HCT116 (cell line): ENCODE data around the gene HNF1B. TPM values are rescaled to one million over a fixed set of nuclear protein-coding genes. Genes with fewer than 3 reads are reported as not detected.
A peak's percentile ranks its signal among the peaks of the same experiment; 100 is the strongest.

Source experiments
- ATAC-seq: fragments of 200-7000 bp; cut with Tn5 transposase; 2 replicates; pipeline ENCODE4 v1.9.1; 2020; ENCODE audit warnings: mild to moderate bottlenecking, moderate library complexity
- BruUV-seq: library from RNA; stranded (reverse); fragments of 400-500 nt; replicated peaks from 2 replicates; lab custom pipeline; 2021; lab: Mats Ljungman, UMichigan
- CTCF ChIA-PET: fragments of 300-600 bp; sonication (Branson Sonifier 250); formaldehyde crosslinking; loops from one replicate; lab custom pipeline; 2021; ENCODE audit warnings: antibody characterized with exemption; lab: Charles Lee
- POLR2A ChIA-PET: fragments of 300-600, 350-600 bp; sonication (Branson Sonifier 250); formaldehyde crosslinking; loops from one replicate; lab custom pipeline; 2021; ENCODE audit warnings: antibody characterized with exemption; lab: Charles Lee
- RAD21 ChIA-PET, 2 experiments: fragments of 300-600 bp; sonication (Branson Sonifier 250); formaldehyde crosslinking; loops; one replicate each; lab custom pipeline; 2023; ENCODE audit warnings: low total read pairs in 2 of 2; ENCODE audit not compliant: uncharacterized antibody in 2 of 2, unreplicated experiment in 2 of 2, low non-redundant PET in 1 of 2; lab: Charles Lee
- DNase-seq: peaks from one replicate; pipeline ENCODE4 v3.0.0-alpha.2; 2010; ENCODE audit warnings: low read depth, low spot score
- H2AFZ ChIP-seq: fragments of 200-600 bp; shearing (Covaris generic), sonication (generic); 2 replicates; pipeline ENCODE4 v1.6.1; 2017; ENCODE audit warnings: low read depth, mixed run types, mixed read lengths, antibody characterized with exemption, low read length; ENCODE audit not compliant: poor library complexity, severe bottlenecking
- H3K27ac ChIP-seq: 2 replicates; pipeline ENCODE4 v1.5.1; 2012; ENCODE audit warnings: low read depth, low read length
- H3K27me3 ChIP-seq: fragments of 200-600 bp; sonication (generic); 2 replicates; pipeline ENCODE4 v1.6.1; 2016; ENCODE audit warnings: mixed run types, low read length, mixed read lengths; ENCODE audit not compliant: insufficient read depth
- H3K36me3 ChIP-seq, 2 experiments: fragments of 200-500 bp in 1 of 2; fragments of 200-600 bp in 1 of 2; sonication (Bioruptor generic) in 1 of 2; sonication (generic) in 1 of 2; 2 replicates each; pipeline versions ENCODE4 v1.5.1 to v1.6.1; 2014 to 2016; ENCODE audit warnings: low read length in 2 of 2, inconsistent platforms in 1 of 2, mixed read lengths in 1 of 2, mixed run types in 1 of 2; ENCODE audit not compliant: insufficient read depth in 2 of 2, control insufficient read depth in 1 of 2
- H3K4me1 ChIP-seq, 2 experiments: fragments of 200-600 bp in 1 of 2; sonication (generic) in 1 of 2; 2 replicates each; pipeline versions ENCODE4 v1.5.1 to v1.6.1; 2012 to 2017; ENCODE audit warnings: low read length in 2 of 2, inconsistent platforms in 1 of 2, mild to moderate bottlenecking in 1 of 2, mixed read lengths in 1 of 2, mixed run types in 1 of 2, moderate library complexity in 1 of 2; ENCODE audit not compliant: insufficient read depth in 2 of 2, control insufficient read depth in 1 of 2
- H3K4me2 ChIP-seq: fragments of 200-600 bp; sonication (generic); 2 replicates; pipeline ENCODE4 v1.6.1; 2017; ENCODE audit warnings: mixed run types, low read length, mixed read lengths
- H3K4me3 ChIP-seq, 2 experiments: fragments of 200-600 bp in 1 of 2; sonication (generic) in 1 of 2; replicated peaks in 1 of 2; 2 replicates each; pipeline ENCODE4 v1.5.1; 2011 to 2016; ENCODE audit warnings: low read length in 2 of 2, control low read depth in 1 of 2, low read depth in 1 of 2, mild to moderate bottlenecking in 1 of 2, mixed read lengths in 1 of 2, mixed run types in 1 of 2
- H3K79me2 ChIP-seq: fragments of 200-600 bp; sonication (generic); 2 replicates; pipeline ENCODE4 v1.6.1; 2017; ENCODE audit warnings: mild to moderate bottlenecking, mixed run types, low read length, moderate library complexity, mixed read lengths; ENCODE audit not compliant: insufficient read depth
- H3K9ac ChIP-seq: fragments of 200-600 bp; sonication (generic); 2 replicates; pipeline ENCODE4 v1.6.1; 2016; ENCODE audit warnings: low read length, mixed read lengths
- H3K9me2 ChIP-seq: fragments of 200-600 bp; sonication (generic), shearing (Covaris generic); 2 replicates; pipeline ENCODE4 v1.6.1; 2017; ENCODE audit warnings: mixed run types, mild to moderate bottlenecking, moderate library complexity; ENCODE audit not compliant: insufficient read depth
- H3K9me3 ChIP-seq, 2 experiments: fragments of 200-500 bp in 1 of 2; fragments of 200-600 bp in 1 of 2; sonication (Bioruptor generic) in 1 of 2; sonication (generic) in 1 of 2; 2 replicates each; pipeline ENCODE4 v1.6.1; 2014 to 2017; ENCODE audit warnings: low read length in 2 of 2, mixed read lengths in 2 of 2, inconsistent platforms in 1 of 2, low read depth in 1 of 2, mild to moderate bottlenecking in 1 of 2, mixed run types in 1 of 2, moderate library complexity in 1 of 2; ENCODE audit not compliant: control insufficient read depth in 1 of 2, insufficient read depth in 1 of 2
- H4K20me1 ChIP-seq: fragments of 200-600 bp; sonication (generic), shearing (Covaris generic); 2 replicates; pipeline ENCODE4 v1.6.1; 2017; ENCODE audit warnings: mixed run types, mild to moderate bottlenecking, moderate library complexity; ENCODE audit not compliant: insufficient read depth
- ATF3 ChIP-seq: IDR thresholded peaks from 2 replicates; pipeline ENCODE4 v1.6.1; 2012
- CBX3 ChIP-seq: IDR thresholded peaks from 2 replicates; pipeline ENCODE4 v1.6.1; 2012; ENCODE audit warnings: low read depth
- CEBPB ChIP-seq: IDR thresholded peaks from 2 replicates; pipeline ENCODE4 v1.6.1; 2012; ENCODE audit warnings: low read depth
- CTCF ChIP-seq, 3 experiments: fragments of 200-600 bp in 1 of 3; sonication (generic) in 1 of 3; IDR thresholded peaks in 2 of 3; conservative IDR thresholded peaks in 1 of 3; 2 replicates each; pipeline ENCODE4 v1.5.1; 2012 to 2017; ENCODE audit warnings: low read depth in 2 of 3, low read length in 2 of 3, antibody characterized with exemption in 1 of 3, borderline replicate concordance in 1 of 3, control low read depth in 1 of 3, mild to moderate bottlenecking in 1 of 3, mixed read lengths in 1 of 3, mixed run types in 1 of 3, moderate library complexity in 1 of 3; ENCODE audit not compliant: insufficient read depth in 1 of 3
- EGR1 ChIP-seq: IDR thresholded peaks from 2 replicates; pipeline ENCODE4 v1.6.1; 2012; ENCODE audit warnings: low read depth
- ELF1 ChIP-seq: IDR thresholded peaks from 2 replicates; pipeline ENCODE4 v1.6.1; 2012; ENCODE audit warnings: low read depth, borderline replicate concordance
- EZH2phosphoT487 ChIP-seq: fragments of 200-600 bp; IDR thresholded peaks from 2 replicates; pipeline ENCODE4 v1.6.1; 2018; ENCODE audit warnings: antibody characterized with exemption, borderline replicate concordance
- FOSL1 ChIP-seq: IDR thresholded peaks from 2 replicates; pipeline ENCODE4 v1.6.1; 2012; ENCODE audit warnings: low read depth
- JUND ChIP-seq: IDR thresholded peaks from 2 replicates; pipeline ENCODE4 v1.6.1; 2012
- MAX ChIP-seq: IDR thresholded peaks from 2 replicates; pipeline ENCODE4 v1.6.1; 2012
- POLR2A ChIP-seq: IDR thresholded peaks from 2 replicates; pipeline ENCODE4 v1.7.0; 2011; ENCODE audit warnings: borderline replicate concordance; ENCODE audit not compliant: insufficient read depth, insufficient read length; ENCODE audit errors: extremely low read depth
- POLR2AphosphoS5 ChIP-seq: IDR thresholded peaks from 2 replicates; pipeline ENCODE4 v1.6.1; 2011; ENCODE audit warnings: mild to moderate bottlenecking, low read depth, low read length, moderate library complexity
- RAD21 ChIP-seq: IDR thresholded peaks from 2 replicates; pipeline ENCODE4 v1.6.1; 2012; ENCODE audit warnings: low read depth, mild to moderate bottlenecking
- REST ChIP-seq: IDR thresholded peaks from 2 replicates; pipeline ENCODE4 v1.6.1; 2012; ENCODE audit warnings: low read depth
- SIN3A ChIP-seq: IDR thresholded peaks from 2 replicates; pipeline ENCODE4 v1.6.1; 2012; ENCODE audit warnings: low read depth
- SP1 ChIP-seq: IDR thresholded peaks from 2 replicates; pipeline ENCODE4 v1.6.1; 2012; ENCODE audit warnings: low read depth
- SRF ChIP-seq: IDR thresholded peaks from 2 replicates; pipeline ENCODE4 v1.6.1; 2012; ENCODE audit warnings: low read depth
- YY1 ChIP-seq: IDR thresholded peaks from 2 replicates; pipeline ENCODE4 v1.6.1; 2011; ENCODE audit warnings: low read length, low read depth, moderate library complexity, mild to moderate bottlenecking; ENCODE audit not compliant: insufficient replicate concordance; ENCODE audit errors: extremely low read depth
- ZFX ChIP-seq: fragments of 450-650 bp; IDR thresholded peaks from 2 replicates; pipeline ENCODE4 v1.6.1; 2017
- ZNF274 ChIP-seq: fragments of 200-500 bp; sonication (Bioruptor generic); IDR thresholded peaks from 2 replicates; pipeline ENCODE4 v1.6.1; 2014; ENCODE audit warnings: mild to moderate bottlenecking, low read depth, low read length, inconsistent platforms
- intact Hi-C: fragments of 100-400 bp; cut with micrococcal nuclease; formaldehyde crosslinking; loops from 2 replicates; pipeline ENCODE4 v1.10.0; 2022
- total RNA-seq: library from RNA; stranded (reverse); gene quantifications from one replicate; pipeline ENCODE4 v1.2.1, GENCODE V29; 2021; ENCODE audit not compliant: unreplicated experiment

HNF1B gene
- total RNA-seq, 1 experiment from 2014 or later = 3.6 TPM

- no peak for TF ChIP-seq CEBPB
- no peak for TF ChIP-seq ELF1
- no peak for TF ChIP-seq SIN3A
- TF ChIP-seq FOSL1 = no peak
- TF ChIP-seq MAX = no peak
- no peak for TF ChIP-seq SRF
- TF ChIP-seq POLR2A = no peak
Measured at GRCh38 chr17:37700881-37701280, 44.0 kb downstream of the HNF1B start (continued).

- no peak overlapping the region for H3K4me3 ChIP-seq
- H3K79me2 ChIP-seq = no peaks in the 10 kb centered on the region
- H3K9me2 ChIP-seq = no peaks in the 10 kb centered on the region
- RAD21 ChIA-PET = no interaction called here
- ATAC-seq = no peak
- BruUV-seq = no TSS peak
- TF ChIP-seq ATF3 = no peak
- no peak for TF ChIP-seq EZH2phosphoT487
- no peak for TF ChIP-seq SP1
- no peak for TF ChIP-seq MAX
- TF ChIP-seq CBX3 = no peak
- TF ChIP-seq FOSL1 = no peak
- no peak for TF ChIP-seq YY1
- no peak for TF ChIP-seq REST
- TF ChIP-seq SRF = no peak
- TF ChIP-seq SIN3A = no peak
- no peak for TF ChIP-seq RAD21
- TF ChIP-seq POLR2AphosphoS5 = no peak
- TF ChIP-seq JUND = no peak
- no peak for TF ChIP-seq CTCF (IDR thresholded peaks at IDR 0.05 in 2 of 3, conservative IDR thresholded peaks at IDR 0.05 in 1 of 3; ENCODE audit: borderline replicate concordance in 1 of 3, insufficient read depth in 1 of 3, low read depth in 2 of 3, low read length in 2 of 3)
- no peak for TF ChIP-seq ZFX
- TF ChIP-seq ZNF274 = no peak
- TF ChIP-seq POLR2A = no peak
- TF ChIP-seq EGR1 = no peak
- no peaks in the 10 kb centered on the region for H3K9me3 ChIP-seq
- POLR2A ChIA-PET = no interaction called here
- CTCF ChIA-PET = interaction anchor here (1.6 kb wide), 1 partner anchor 71 kb away, joined by 3 read pairs; no protein-coding TSS in a partner anchor
- intact Hi-C loops = no loop called here
- H3K27me3 ChIP-seq = no peaks in the 10 kb centered on the region
- peaks cover 9 to 40% of the 10 kb centered on the region in 2 experiments for H3K4me1 ChIP-seq
- no peak for DNase-seq
- no peaks in the 10 kb centered on the region for H4K20me1 ChIP-seq
- H2AFZ ChIP-seq = no peak overlapping the region
- H3K36me3 ChIP-seq = no peaks in the 10 kb centered on the region; a peak in 1 of 4 replicates
- no peak overlapping the region for H3K27ac ChIP-seq
- H3K9ac ChIP-seq = no peak overlapping the region
- H3K4me2 ChIP-seq = peak overlapping the region; percentile 50; the same call in 1 of the 2 replicates
Measured at GRCh38 chr17:37699285-37699973, 45.4 kb downstream of the HNF1B start.
